ENCODE data around the gene RBM28. TPM values are rescaled to one million over a fixed set of nuclear protein-coding genes. Genes with fewer than 3 reads are reported as not detected.

The RBM28 gene
- total and polyA plus RNA-seq, 2 of the 8 experiments (the other 6 are each of a cell fraction or from before 2014, with no cell fraction given): 12.8 to 65.3 TPM

DNA sequence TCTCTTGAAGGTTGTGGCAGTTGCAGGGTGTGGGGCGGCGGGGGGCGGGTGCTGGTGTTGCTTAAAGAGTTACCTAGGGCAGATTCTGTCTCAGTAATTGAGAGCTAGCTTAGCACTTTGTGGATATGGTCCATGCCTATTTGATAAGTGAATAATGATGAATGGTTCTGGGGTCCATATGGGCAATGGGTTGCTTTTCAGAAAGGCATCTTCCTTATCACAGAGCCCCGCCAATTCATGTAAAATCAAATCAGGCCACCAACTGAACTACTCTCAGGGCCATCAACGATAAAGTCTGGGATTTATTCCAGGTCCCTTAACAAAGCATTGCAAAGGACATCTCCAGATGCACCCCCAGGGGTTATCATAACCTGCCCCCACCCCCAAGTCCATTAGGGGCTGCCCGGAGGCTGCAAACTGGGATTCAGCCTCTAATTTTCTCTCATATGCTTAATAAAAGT lies 19.6 kb upstream of the RBM28 start:
- 84% methylated on average over 6 of the region's 6 CpGs; no CpG with 5 or more reads in 1 of the 2 experiments for WGBS, 2 experiments (ENCODE audit: extremely low coverage in 1 of 2, insufficient coverage in 1 of 2, insufficient read length in 1 of 2, insufficient replicate concordance in 2 of 2, low coverage in 1 of 2, low lambda C conversion rate in 2 of 2, missing lambda C conversion rate in 1 of 2)
- TF ChIP-seq EZH2 (IDR thresholded peaks at IDR 0.05; ENCODE audit: low read depth, low read length, severe bottlenecking) (no peak), TBP (IDR thresholded peaks at IDR 0.05; ENCODE audit: low read depth, low read length) (no peak), GTF2F1 (IDR thresholded peaks at IDR 0.05; ENCODE audit: borderline replicate concordance, low read depth, low read length) (no peak), CHD1 (IDR thresholded peaks at IDR 0.05; ENCODE audit: low read depth, low read length) (no peak), CTCF (IDR thresholded peaks at IDR 0.05; ENCODE audit: control extremely low read depth in 1 of 3, insufficient read depth in 1 of 3, low read depth in 1 of 3, low read length in 3 of 3) (no peak), PHF8 (conservative IDR thresholded peaks at IDR 0.05; ENCODE audit: low read depth, low read length) (no peak), ATF3 (IDR thresholded peaks at IDR 0.05; ENCODE audit: insufficient read depth, low read depth, low read length) (no peak), SIN3A (conservative IDR thresholded peaks at IDR 0.05 in 1 of 2, IDR thresholded peaks at IDR 0.05 in 1 of 2; ENCODE audit: low read depth in 1 of 2, low read length in 2 of 2) (no peak), SP1 (IDR thresholded peaks at IDR 0.05; ENCODE audit: low read depth, low read length) (no peak), CEBPB (IDR thresholded peaks at IDR 0.05; ENCODE audit: low read depth, low read length) (no peak), CBX5 (IDR thresholded peaks at IDR 0.05; ENCODE audit: low read depth, low read length) (no peak)

More for the DNA sequence above, 19.6 kb upstream of the RBM28 start:
- no peak overlapping the region for H4K91ac ChIP-seq (replicated peaks; ENCODE audit: insufficient read length, low read length)
- FAIRE-seq (no peak), DNase-seq (ENCODE audit: low read depth in 1 of 2, low spot score in 2 of 2) (no peak)
- no peak overlapping the region for H3K18ac ChIP-seq (ENCODE audit: extremely low read depth, low read length)
- H3K14ac ChIP-seq (ENCODE audit: insufficient read length): no peak overlapping the region
- H3K4me3 ChIP-seq (ENCODE audit: extremely low read depth in 1 of 4, insufficient read depth in 2 of 4, low read depth in 3 of 4, low read length in 4 of 4): no peak overlapping the region
- peaks cover 0 to 14% (median 7%) of the 10 kb centered on the region in 4 experiments; a peak in 5 of 7 replicates for H3K4me1 ChIP-seq (replicated peaks in 1 of 4; ENCODE audit: control insufficient read depth in 3 of 4, insufficient read depth in 4 of 4, low read length in 3 of 4)
- H3K56ac ChIP-seq (replicated peaks; ENCODE audit: insufficient read length, low read depth, low read length): no peak overlapping the region
- H3K23me2 ChIP-seq (ENCODE audit: low read depth, low read length): peaks cover 8% of the 10 kb centered on the region; the same call in 1 of the 2 replicates
- no peak overlapping the region for H3K9ac ChIP-seq (replicated peaks in 1 of 4; ENCODE audit: extremely low read depth in 1 of 4, low read depth in 3 of 4, low read length in 3 of 4)
- CTCF ChIA-PET (ENCODE audit: partially characterized antibody): interaction anchor here (0.6 to 11.5 kb wide), 3 partner anchors 15 to 1369 kb away, joined by 3 to 274 read pairs (median 7); no protein-coding TSS in a partner anchor
- no peak overlapping the region for H4K5ac ChIP-seq (ENCODE audit: insufficient read length, low read depth, low read length)
- no peak overlapping the region for H2BK15ac ChIP-seq (ENCODE audit: low read length)
- H3K36me3 ChIP-seq (ENCODE audit: control insufficient read depth in 2 of 4, insufficient read depth in 4 of 4, low read length in 3 of 4): peaks cover 0 to 9% (median 0%) of the 10 kb centered on the region in 4 experiments; a peak in 1 of 8 replicates
- no peaks in the 10 kb centered on the region for H4K20me1 ChIP-seq (replicated peaks in 1 of 2; ENCODE audit: control insufficient read depth in 1 of 2, insufficient read depth in 2 of 2, low read length in 2 of 2)
- no peaks in the 10 kb centered on the region for H3K9me3 ChIP-seq (ENCODE audit: insufficient read depth in 2 of 2, low read depth in 1 of 2, low read length in 1 of 2)
- H2BK5ac ChIP-seq (ENCODE audit: low read depth, low read length): no peak overlapping the region
- POLR2A ChIA-PET (ENCODE audit: partially characterized antibody): no interaction called here
- no peak overlapping the region for H3K27ac ChIP-seq (ENCODE audit: low read depth, low read length)
- no peak overlapping the region for H3K4ac ChIP-seq (replicated peaks; ENCODE audit: insufficient read length, low read depth, low read length)
- H3K4me2 ChIP-seq (ENCODE audit: insufficient read depth in 1 of 2, low read depth in 2 of 2, low read length in 2 of 2): no peak overlapping the region
- no peak overlapping the region for H2BK12ac ChIP-seq (ENCODE audit: low read depth, low read length)
- H3K79me1 ChIP-seq (ENCODE audit: low read depth, low read length): no peaks in the 10 kb centered on the region
- no peak overlapping the region for H3K23ac ChIP-seq (ENCODE audit: insufficient read length)
- H2AFZ ChIP-seq (ENCODE audit: low read length): no peak overlapping the region
- no peaks in the 10 kb centered on the region for H3K79me2 ChIP-seq (ENCODE audit: control insufficient read depth in 1 of 2, insufficient read depth in 2 of 2, low read length in 2 of 2)
- H2BK20ac ChIP-seq (ENCODE audit: low read length): no peak overlapping the region
- H2BK120ac ChIP-seq (replicated peaks; ENCODE audit: low read depth, low read length): no peak overlapping the region
- H4K8ac ChIP-seq (ENCODE audit: extremely low read depth, insufficient read depth, low read length): no peak overlapping the region
- no peak overlapping the region for H2AK5ac ChIP-seq (ENCODE audit: low read depth, low read length)
- peaks cover 28 to 70% (median 57%) of the 10 kb centered on the region in 4 experiments for H3K27me3 ChIP-seq (replicated peaks in 1 of 4; ENCODE audit: control insufficient read depth in 3 of 4, extremely low read depth in 1 of 4, insufficient read depth in 3 of 4, low read length in 3 of 4)
